Mucosa of descending colon (tissue), 3 donors: Measurements from ENCODE around the gene ANO2. TPM values are rescaled to one million over a fixed set of nuclear protein-coding genes. Genes with fewer than 3 reads are reported as not detected.

Experiments used
- ATAC-seq: fragments of 200-7000 bp; cut with Tn5 transposase; one replicate; pipeline ENCODE4 v1.9.1; 2020; ENCODE audit warnings: mild to moderate bottlenecking, moderate library complexity
- DNase-seq, 3 donors: peaks; one replicate each; pipeline ENCODE4 v3.0.0-alpha.2; 2020
- H3K36me3 ChIP-seq: fragments of 200-600 bp; one replicate; pipeline ENCODE4 v1.8.0; 2021; ENCODE audit warnings: low read depth, mild to moderate bottlenecking
- H3K4me1 ChIP-seq: fragments of 200-600 bp; one replicate; pipeline ENCODE4 v1.8.0; 2021; ENCODE audit warnings: low read depth, mild to moderate bottlenecking
- H3K4me3 ChIP-seq: fragments of 200-600 bp; one replicate; pipeline ENCODE4 v1.8.0; 2021; ENCODE audit warnings: mild to moderate bottlenecking
- H3K9me3 ChIP-seq: fragments of 200-600 bp; one replicate; pipeline ENCODE4 v1.8.0; 2021; ENCODE audit warnings: mild to moderate bottlenecking
- intact Hi-C, 2 donors: fragments of 100-400 bp; cut with DNase I in 1 of 2; cut with micrococcal nuclease in 1 of 2; formaldehyde crosslinking; loops; one replicate each; pipeline versions ENCODE4 v1.11.0 to v1.11.1; 2022; cut with DNase I, micrococcal nuclease
- total RNA-seq, 3 donors: library from RNA; stranded (reverse); fragmentation: NEBNext Ultra II Directional in 2 of 3; extraction: Animal tissue kit (Norgen Biotek cat#: 25700) in 2 of 3; gene quantifications; one replicate each; pipeline versions ENCODE4 v1.2.1 to v1.2.4, GENCODE V29; 2021 to 2023
- TF ChIP-seq, protein P1 (sequence below): fragments of 200-600 bp; IDR thresholded peaks from one replicate; pipeline ENCODE4 v1.8.0; 2022; ENCODE audit warnings: antibody characterized with exemption, mild to moderate bottlenecking
- donor health status: DM: no; HTN: no; CAD: no; lungs with moderate emphysema.
- donor health status: DM: no; HTN: no; CAD: no.
- donor health status: DM: no; HTN: yes; CAD: no.

Gene ANO2
- total RNA-seq, 3 donors from 2014 or later, result 0.58 to 5.1 (median 3.1) TPM

DNA sequence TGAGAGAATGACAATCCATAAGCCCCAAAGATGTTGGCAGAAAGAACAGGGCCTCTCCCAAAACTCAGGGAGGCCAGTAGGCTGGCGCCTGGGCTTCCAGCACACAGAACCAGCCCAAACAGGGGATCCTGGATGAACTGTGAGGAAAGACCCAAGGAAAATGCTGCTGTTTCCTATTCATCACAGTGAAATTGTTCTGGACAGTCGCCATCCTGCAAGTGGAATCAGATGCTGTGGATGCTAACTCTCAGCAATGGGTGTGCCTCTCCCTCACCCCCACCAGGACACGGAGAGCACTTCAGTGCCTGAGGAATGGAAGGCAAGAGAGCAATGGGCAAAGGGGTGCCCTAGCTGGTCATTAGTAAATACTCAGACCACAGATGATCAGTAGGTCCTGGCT, 80.8 kb downstream of the ANO2 start:
- intact Hi-C loops, result no loop called here
- no peak for DNase-seq
- Histone ChIP-seq H3K4me1 (no peaks in the 10 kb centered on the region), H3K9me3 (no peaks in the 10 kb centered on the region), H3K36me3 (no peaks in the 10 kb centered on the region), H3K4me3 (no peak overlapping the region)
- no peak for ATAC-seq
- TF ChIP-seq, protein P1, sequence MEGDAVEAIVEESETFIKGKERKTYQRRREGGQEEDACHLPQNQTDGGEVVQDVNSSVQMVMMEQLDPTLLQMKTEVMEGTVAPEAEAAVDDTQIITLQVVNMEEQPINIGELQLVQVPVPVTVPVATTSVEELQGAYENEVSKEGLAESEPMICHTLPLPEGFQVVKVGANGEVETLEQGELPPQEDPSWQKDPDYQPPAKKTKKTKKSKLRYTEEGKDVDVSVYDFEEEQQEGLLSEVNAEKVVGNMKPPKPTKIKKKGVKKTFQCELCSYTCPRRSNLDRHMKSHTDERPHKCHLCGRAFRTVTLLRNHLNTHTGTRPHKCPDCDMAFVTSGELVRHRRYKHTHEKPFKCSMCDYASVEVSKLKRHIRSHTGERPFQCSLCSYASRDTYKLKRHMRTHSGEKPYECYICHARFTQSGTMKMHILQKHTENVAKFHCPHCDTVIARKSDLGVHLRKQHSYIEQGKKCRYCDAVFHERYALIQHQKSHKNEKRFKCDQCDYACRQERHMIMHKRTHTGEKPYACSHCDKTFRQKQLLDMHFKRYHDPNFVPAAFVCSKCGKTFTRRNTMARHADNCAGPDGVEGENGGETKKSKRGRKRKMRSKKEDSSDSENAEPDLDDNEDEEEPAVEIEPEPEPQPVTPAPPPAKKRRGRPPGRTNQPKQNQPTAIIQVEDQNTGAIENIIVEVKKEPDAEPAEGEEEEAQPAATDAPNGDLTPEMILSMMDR, result no peak

DNA sequence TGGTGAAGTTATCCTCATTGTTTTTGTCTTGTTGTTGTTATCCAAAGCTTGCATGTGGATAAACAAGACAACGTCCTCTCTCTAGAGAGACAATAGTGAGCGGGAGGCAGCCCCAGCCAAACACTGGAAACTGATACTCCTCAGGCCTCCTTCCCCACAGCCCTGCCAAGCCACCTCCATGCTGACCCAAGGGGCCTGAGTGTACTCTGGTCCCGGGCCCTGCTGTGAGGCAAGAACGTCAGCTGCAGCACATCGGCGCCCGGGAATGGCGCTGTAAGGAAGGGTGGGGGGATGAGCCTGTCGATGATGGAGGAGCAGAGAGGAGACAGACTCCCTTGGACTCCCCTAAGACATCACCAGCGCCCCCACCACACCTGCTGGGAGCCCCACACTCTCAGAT, 83.6 kb downstream of the ANO2 start:
- Histone ChIP-seq H3K36me3 (no peaks in the 10 kb centered on the region), H3K9me3 (no peaks in the 10 kb centered on the region), H3K4me3 (no peak overlapping the region), H3K4me1 (no peaks in the 10 kb centered on the region)
- DNase-seq, result no peak
- intact Hi-C loops, result no loop called here
- TF ChIP-seq, protein P1, result no peak
- no peak for ATAC-seq

DNA sequence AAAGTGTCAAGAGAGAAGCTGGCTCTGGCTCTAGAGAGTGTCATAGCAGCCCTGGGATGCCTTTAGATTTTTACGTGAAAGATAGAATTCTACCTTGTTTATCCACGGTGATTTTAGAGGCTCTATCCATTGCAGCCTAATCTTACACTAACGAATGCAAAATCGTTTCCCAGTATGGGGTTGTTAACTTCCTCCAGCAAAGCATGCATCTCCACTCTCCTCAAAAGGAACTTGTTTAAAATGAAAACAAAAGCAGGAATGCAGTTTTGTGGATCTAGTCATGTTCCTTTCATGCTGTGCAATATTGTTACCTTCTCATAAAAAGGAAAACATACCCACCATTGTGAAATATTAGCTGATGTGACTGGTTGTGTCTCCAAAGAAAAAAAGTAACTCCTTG, 88.4 kb downstream of the ANO2 start:
- H3K4me1 ChIP-seq, result no peaks in the 10 kb centered on the region
- intact Hi-C loops, result no loop called here

DNA sequence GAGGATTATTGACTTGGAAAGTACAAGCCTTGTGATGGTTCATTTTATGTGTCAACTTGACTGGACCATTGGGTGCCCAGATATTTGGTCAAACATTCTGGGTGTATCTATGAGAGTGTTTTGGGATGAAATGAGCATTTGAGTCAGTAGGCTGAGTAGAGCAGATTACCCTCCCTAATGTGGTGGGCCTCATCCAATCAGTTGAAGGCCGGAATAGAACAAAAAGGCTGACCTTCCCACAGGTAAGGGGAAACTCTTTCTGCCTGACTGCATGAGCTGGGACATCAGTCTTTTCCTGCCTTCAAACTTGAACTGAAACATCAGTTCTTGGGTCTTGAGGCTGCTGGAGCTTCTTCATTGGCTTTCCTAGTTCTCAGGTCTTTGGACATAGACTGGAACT, 98.1 kb downstream of the ANO2 start:
- Histone ChIP-seq H3K4me1 (no peaks in the 10 kb centered on the region), H3K9me3 (no peaks in the 10 kb centered on the region), H3K4me3 (no peak overlapping the region), H3K36me3 (no peaks in the 10 kb centered on the region)
- DNase-seq, result no peak
- intact Hi-C loops, result no loop called here
- no peak for ATAC-seq
- TF ChIP-seq, protein P1, result no peak

More for the DNA sequence above, 88.4 kb downstream of the ANO2 start:
- Histone ChIP-seq H3K9me3 (no peaks in the 10 kb centered on the region), H3K4me3 (no peak overlapping the region), H3K36me3 (no peaks in the 10 kb centered on the region)
- ATAC-seq, result no peak
- TF ChIP-seq, protein P1, result no peak
- no peak for DNase-seq

DNA sequence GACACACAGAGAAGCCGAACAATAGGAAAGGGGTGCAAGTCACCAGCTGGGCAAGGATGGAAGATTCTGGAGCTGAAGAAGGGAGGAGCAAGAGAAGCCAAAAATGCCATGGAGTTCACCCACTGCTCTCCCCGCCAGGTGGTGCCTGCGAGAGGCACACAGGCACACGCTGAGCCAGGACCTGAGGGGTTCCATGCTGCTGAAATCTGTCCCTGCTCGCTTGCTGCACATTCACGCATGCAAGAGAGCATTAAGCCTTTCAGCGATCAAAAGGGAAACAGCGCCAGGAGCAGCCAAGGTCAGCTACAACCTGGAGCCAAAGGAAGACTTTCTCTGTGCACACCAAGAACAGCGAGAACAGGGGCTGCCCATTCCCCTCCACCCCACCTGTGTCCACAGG, 104.1 kb downstream of the ANO2 start:
- DNase-seq (no peak), ATAC-seq (no peak)
- Histone ChIP-seq H3K9me3 (no peaks in the 10 kb centered on the region), H3K4me3 (no peak overlapping the region), H3K4me1 (no peaks in the 10 kb centered on the region), H3K36me3 (no peaks in the 10 kb centered on the region)
- intact Hi-C loops, result no loop called here
- TF ChIP-seq, protein P1, result no peak

DNA sequence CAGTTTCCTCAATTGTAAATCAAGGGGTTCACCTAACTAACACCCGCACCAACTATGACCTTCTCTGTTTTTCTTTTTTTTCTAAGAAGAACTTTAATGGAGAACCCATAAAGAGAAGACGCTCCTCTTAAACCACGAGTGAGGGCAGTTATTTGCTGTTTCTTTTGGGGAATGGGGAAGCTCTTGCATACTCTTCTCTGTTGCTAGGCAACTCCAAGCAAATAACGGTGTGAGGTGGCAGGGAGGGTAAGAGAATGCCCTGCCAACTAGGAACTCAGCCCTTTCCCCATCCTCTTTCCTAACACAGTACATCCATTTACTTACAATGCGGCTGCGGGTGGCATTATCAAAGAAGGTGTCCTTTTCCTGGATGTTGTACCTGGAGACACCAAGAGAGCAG, 114.9 kb downstream of the ANO2 start:
- Histone ChIP-seq H3K4me3 (no peak overlapping the region), H3K36me3 (no peaks in the 10 kb centered on the region), H3K9me3 (no peaks in the 10 kb centered on the region), H3K4me1 (no peaks in the 10 kb centered on the region)
- no peak for DNase-seq
- TF ChIP-seq, protein P1, result no peak
- intact Hi-C loops, result no loop called here
- no peak for ATAC-seq
